Dendritic cell treated with granulocyte-macrophage colony-stimulating factor and Interleukin-4, amounts not matched to agents 40 ng/mL and 50 ng/mL, for 4 days (primary cell): ENCODE measurements around the gene KCNK4.

Experiments
- H3K27ac Mint-ChIP-seq: one replicate; pipeline ENCODE4 v1.8.0; 2022; ENCODE audit warnings: mild to moderate bottlenecking, mixed read lengths
- H3K27me3 Mint-ChIP-seq: one replicate; pipeline ENCODE4 v1.8.0; 2022; ENCODE audit warnings: mild to moderate bottlenecking, mixed read lengths
- H3K36me3 Mint-ChIP-seq: one replicate; pipeline ENCODE4 v1.8.0; 2022; ENCODE audit warnings: low read depth, mixed read lengths
- H3K4me1 Mint-ChIP-seq: one replicate; pipeline ENCODE4 v1.8.0; 2022; ENCODE audit warnings: low read depth, mixed read lengths
- H3K4me3 Mint-ChIP-seq: one replicate; pipeline ENCODE4 v1.8.0; 2022; ENCODE audit warnings: mild to moderate bottlenecking, moderate library complexity, mixed read lengths
- H3K9me3 Mint-ChIP-seq: one replicate; pipeline ENCODE4 v1.8.0; 2022; ENCODE audit warnings: mixed read lengths
- intact Hi-C: fragments of 100-400 bp; cut with micrococcal nuclease; formaldehyde crosslinking; loops from one replicate; pipeline ENCODE4 v1.15.0; 2022

Gene KCNK4

GRCh38 chr11:64268893-64269539 lies 22.1 kb upstream of the KCNK4 start:
- Mint-ChIP-seq H3K9me3 (no peaks in the 10 kb centered on the region), H3K4me1 (peaks cover 53% of the 10 kb centered on the region), H3K36me3 (peaks cover 75% of the 10 kb centered on the region), H3K27ac (peak overlapping the region; percentile 91), H3K27me3 (no peaks in the 10 kb centered on the region), H3K4me3 (peak overlapping the region; percentile 98)
- intact Hi-C loops: loop anchor here (2.0 kb wide), 2 partner anchors 16 to 62 kb away; partner anchors contain the start of gene FERMT3

DNA sequence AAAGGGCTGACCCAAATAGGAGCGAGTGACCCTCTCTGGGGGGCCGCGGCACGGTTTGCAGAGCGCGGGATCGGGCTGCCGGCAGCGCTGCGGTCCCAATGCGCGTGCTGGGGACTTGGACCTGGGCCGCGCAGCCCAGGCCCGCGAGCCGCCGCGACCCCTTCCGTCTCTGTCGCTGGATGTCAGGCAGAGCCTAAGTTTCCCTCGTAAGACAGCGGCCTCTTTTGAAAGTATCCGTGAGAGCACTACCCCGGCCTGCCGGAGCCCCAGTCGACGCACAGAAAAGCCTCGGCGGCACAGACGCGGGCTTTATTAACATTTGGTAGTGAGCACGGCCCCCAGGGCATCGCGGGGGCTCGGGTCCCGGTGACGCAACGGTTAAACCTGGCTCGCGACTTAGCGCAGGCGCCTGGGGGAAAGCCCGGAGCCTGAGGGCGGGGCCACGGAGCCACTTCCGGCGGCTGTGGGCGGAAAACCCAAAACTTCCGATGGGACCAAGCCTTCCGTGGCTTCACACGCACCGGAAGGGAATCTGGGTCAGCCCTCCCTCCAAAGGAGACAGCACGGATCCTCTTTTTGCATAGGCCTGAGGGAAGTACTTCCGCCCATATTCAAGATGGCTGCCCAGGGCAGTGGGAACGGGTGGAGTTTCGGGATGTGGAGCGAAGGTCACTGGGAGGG lies 21.4 kb upstream of the KCNK4 start:
- Mint-ChIP-seq H3K27me3 (no peaks in the 10 kb centered on the region), H3K36me3 (peaks cover 72% of the 10 kb centered on the region), H3K4me1 (peaks cover 53% of the 10 kb centered on the region), H3K4me3 (peak overlapping the region; percentile 98), H3K9me3 (no peaks in the 10 kb centered on the region), H3K27ac (peak overlapping the region; percentile 91)
- intact Hi-C loops: loop anchor here (1.0 to 2.0 kb wide), 5 partner anchors 16 to 63 kb away; partner anchors contain the start of genes ESRRA, FERMT3, FKBP2 and GPR137

GRCh38 chr11:64275031-64275800 lies 15.9 kb upstream of the KCNK4 start:
- no peak overlapping the region for H3K27ac Mint-ChIP-seq
- H3K36me3 Mint-ChIP-seq: peaks cover 64% of the 10 kb centered on the region
- H3K9me3 Mint-ChIP-seq: no peaks in the 10 kb centered on the region
- no peaks in the 10 kb centered on the region for H3K27me3 Mint-ChIP-seq
- no peak overlapping the region for H3K4me3 Mint-ChIP-seq
- intact Hi-C loops: no loop called here
- H3K4me1 Mint-ChIP-seq: peaks cover 26% of the 10 kb centered on the region

GRCh38 chr11:64275841-64276240 lies 15.3 kb upstream of the KCNK4 start:
- intact Hi-C loops: no loop called here
- peaks cover 26% of the 10 kb centered on the region for H3K4me1 Mint-ChIP-seq
- no peak overlapping the region for H3K27ac Mint-ChIP-seq
- peaks cover 62% of the 10 kb centered on the region for H3K36me3 Mint-ChIP-seq
- no peaks in the 10 kb centered on the region for H3K27me3 Mint-ChIP-seq
- H3K9me3 Mint-ChIP-seq: no peaks in the 10 kb centered on the region
- no peak overlapping the region for H3K4me3 Mint-ChIP-seq

DNA sequence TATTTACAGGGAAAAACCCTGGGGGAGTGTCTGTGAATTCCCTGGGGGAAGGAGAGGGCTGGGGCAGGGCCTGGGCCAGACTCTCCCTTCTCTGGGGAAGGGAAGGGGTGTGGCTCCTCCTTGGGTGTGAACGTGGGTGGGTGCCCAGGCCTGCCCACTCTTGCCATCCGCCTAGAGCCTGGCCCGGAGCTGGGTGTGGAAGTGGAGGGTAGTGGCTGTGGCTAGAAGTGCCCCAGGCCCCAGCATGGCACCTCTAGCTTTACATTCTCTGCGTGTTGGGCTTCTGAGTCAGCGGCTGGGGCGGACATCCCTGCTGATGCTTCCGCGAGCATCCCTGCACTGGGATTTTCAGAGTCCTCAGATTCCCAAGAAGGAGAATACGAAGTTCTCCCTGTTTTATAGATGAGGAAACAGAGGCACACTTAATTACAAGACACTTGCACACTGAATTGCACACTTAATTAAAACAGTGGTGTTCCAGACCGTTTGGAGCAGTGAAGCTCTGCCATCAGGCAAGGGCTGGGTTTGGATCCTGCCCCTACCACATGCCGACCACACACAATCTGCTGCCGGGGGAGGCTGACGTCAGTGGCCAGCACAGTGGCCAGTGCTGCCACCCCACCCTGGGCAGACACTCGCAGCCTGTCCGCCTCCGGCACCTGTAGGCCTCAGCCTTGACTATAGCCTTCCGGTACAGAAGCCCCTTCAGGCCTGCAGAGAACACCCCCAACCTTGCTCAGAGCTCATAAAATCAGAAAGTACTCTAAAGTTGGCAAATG lies 14.3 kb upstream of the KCNK4 start:
- intact Hi-C loops: no loop called here
- Mint-ChIP-seq H3K4me3 (no peak overlapping the region), H3K36me3 (peaks cover 65% of the 10 kb centered on the region), H3K4me1 (peaks cover 32% of the 10 kb centered on the region), H3K27me3 (no peaks in the 10 kb centered on the region), H3K27ac (peak overlapping the region; percentile 41), H3K9me3 (no peaks in the 10 kb centered on the region)

- Mint-ChIP-seq H3K4me3 (no peak overlapping the region), H3K27ac (peak overlapping the region; percentile 19), H3K9me3 (no peaks in the 10 kb centered on the region), H3K4me1 (peaks cover 40% of the 10 kb centered on the region), H3K36me3 (peaks cover 76% of the 10 kb centered on the region), H3K27me3 (no peaks in the 10 kb centered on the region)
- intact Hi-C loops: no loop called here
These were observed 12.4 kb upstream of the KCNK4 start for GRCh38 chr11:64278576-64279190.

DNA sequence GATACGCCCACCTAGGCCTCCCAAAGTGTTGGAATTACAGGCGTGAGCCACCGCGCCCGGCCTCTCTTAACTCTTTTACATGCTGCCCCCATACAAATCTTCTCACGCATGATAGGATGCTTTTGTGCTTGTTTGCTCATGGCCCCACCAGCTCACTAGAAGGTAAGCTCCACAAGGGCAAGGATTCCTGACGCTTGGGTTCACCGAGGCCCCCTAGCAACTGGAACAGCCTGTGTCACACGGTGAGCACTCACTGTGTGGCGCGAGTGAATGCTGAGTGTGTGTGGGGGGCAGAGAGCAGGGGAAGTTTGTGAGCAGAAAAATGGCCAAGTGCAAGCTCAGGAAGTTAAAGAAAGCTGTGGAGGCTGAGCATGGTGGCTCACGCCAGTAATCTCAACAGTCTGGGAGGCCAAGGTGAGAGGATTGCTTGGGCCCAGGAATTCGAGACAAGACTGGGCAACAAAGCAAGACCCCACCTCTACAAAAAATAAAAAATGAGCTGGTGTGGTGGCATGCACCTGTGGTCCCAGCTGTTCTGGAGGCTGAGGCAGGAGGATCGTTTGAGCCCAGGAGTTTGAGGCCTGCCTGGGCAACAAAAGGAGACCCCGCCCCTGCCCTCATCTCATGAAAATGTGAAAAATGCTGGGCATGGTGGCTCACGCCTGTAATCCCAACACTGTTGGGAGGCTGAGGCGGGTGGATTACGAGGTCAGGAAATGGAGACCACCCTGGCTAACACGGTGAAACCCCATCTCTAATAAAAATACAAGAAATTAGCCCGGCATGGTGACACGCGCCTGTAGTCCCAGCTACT lies 8.9 kb upstream of the KCNK4 start:
- Mint-ChIP-seq H3K4me1 (peaks cover 52% of the 10 kb centered on the region), H3K27ac (no peak overlapping the region), H3K36me3 (peaks cover 63% of the 10 kb centered on the region), H3K9me3 (no peaks in the 10 kb centered on the region), H3K27me3 (no peaks in the 10 kb centered on the region), H3K4me3 (no peak overlapping the region)
- intact Hi-C loops: no loop called here

DNA sequence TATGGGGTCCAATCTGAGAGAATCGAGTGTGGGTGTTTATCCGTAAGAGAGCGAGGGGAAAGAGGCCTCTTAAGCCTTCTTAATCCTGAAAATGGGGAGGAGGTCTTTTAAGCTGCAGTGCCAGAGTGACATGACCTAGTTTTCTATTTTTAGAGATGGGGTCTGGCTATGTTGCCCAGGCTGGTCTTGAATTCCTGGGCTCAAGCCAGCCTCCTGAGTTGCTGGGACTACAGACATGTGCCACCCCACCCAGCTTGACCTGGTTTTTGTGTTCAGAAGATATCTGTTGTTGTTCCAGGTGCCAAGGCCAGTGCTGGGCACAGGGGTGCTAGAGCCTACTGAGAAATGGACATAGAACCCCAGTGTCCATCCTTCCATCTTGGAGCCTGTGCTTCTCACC lies 8.0 kb upstream of the KCNK4 start:
- Mint-ChIP-seq H3K36me3 (peaks cover 70% of the 10 kb centered on the region), H3K4me3 (no peak overlapping the region), H3K27me3 (peaks cover 3% of the 10 kb centered on the region), H3K9me3 (no peaks in the 10 kb centered on the region), H3K4me1 (peaks cover 51% of the 10 kb centered on the region), H3K27ac (peak overlapping the region; percentile 90)
- intact Hi-C loops: no loop called here

- Mint-ChIP-seq H3K27ac (peak within 1 kb of the TSS; percentile 90), H3K27me3 (peaks cover 10% of the 10 kb centered on the region), H3K4me3 (peak within 1 kb of the TSS; percentile 76), H3K4me1 (peaks cover 47% of the 10 kb centered on the region), H3K36me3 (peaks cover 70% of the 10 kb centered on the region), H3K9me3 (no peaks in the 10 kb centered on the region)
- intact Hi-C loops: loop anchor here (2.0 kb wide), 1 partner anchor 20 kb away; the partner anchor contains the start of gene ESRRA
These were observed 6.8 kb upstream of the KCNK4 start, which contains the start of gene BAD for GRCh38 chr11:64284048-64284961. BAD (minus strand) TSS chr11:64284665; CDS start chr11:64284368, 297 bp downstream.

DNA sequence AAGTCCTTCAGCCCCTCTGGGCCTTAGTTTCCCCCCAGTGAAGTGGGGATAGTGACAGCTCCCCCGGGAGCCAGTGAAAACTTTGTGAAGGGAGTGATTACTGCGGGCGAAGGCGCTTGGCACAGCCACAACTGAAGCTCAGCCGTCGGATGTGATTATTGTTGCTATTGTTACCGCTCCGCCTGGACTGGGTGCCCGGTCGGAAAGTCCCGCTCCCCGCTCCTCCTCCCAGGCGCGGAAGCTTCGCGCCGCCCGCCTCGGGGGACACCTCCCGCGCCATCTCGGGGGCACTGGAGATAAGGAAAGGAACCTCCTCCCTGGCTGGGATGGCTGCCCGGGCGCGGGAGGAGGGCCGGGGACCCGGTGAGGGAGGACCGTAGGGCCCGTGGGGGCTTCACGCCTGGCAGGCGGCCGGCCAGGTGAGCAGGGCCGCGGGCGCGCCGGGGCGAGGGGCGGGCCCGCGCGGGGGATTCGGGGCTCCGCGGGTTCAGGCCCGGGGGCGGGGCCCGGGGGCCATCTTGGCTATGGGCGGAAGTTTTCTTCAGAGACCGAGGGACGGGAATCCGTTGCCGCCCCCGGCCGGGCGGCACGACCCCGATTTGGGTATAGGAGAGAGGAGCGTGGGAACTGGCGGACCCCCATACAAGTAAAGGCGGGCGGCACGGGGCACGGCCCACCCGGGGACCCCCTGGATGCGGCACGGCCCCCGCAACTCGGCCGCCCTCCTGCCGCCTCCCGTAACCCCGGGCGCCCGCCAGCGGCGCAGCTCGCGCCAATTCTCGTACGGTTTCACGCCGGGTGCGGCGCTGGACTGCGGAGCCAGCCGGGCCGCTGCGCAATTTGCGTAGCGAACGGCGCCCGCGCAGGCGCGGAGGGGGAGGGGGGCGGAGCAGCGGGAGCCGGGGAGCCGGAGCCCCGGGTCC lies 5.9 kb upstream of the KCNK4 start, which contains the start of gene GPR137:
Gene GPR137 (plus strand): TSS at position 887 of the 923 bp plus-strand sequence. CDS start 677 bp downstream, outside the sequence.
- Mint-ChIP-seq H3K4me1 (peaks cover 46% of the 10 kb centered on the region), H3K4me3 (peak within 1 kb of the TSS; percentile 76), H3K27ac (peak within 1 kb of the TSS; percentile 90), H3K36me3 (peaks cover 64% of the 10 kb centered on the region), H3K9me3 (no peaks in the 10 kb centered on the region), H3K27me3 (peaks cover 19% of the 10 kb centered on the region)
- intact Hi-C loops: loop anchor here (1.0 to 2.0 kb wide), 2 partner anchors 15 to 20 kb away; partner anchors contain the start of gene ESRRA
